GM12878 (cell line): Measurements from ENCODE around the gene ERC1. TPM values are rescaled to one million over a fixed set of nuclear protein-coding genes. Genes with fewer than 3 reads are reported as not detected.

ENCODE experiments used
- CHD4 ChIP-seq: fragments of 200-600 bp; sonication (generic); IDR thresholded peaks from 2 replicates; pipeline ENCODE4 v1.6.1; 2016; ENCODE audit warnings: mild to moderate bottlenecking
- E2F8 ChIP-seq: fragments of 450-650 bp; IDR thresholded peaks from 2 replicates; pipeline ENCODE4 v1.6.1; 2018; ENCODE audit warnings: mild to moderate bottlenecking, low read depth, moderate library complexity; ENCODE audit not compliant: partially characterized antibody
- EP300 ChIP-seq, 2 experiments: fragments of 150-350 bp in 1 of 2; IDR thresholded peaks; 2 replicates each; pipeline ENCODE4 v1.6.1; 2011 to 2012; ENCODE audit warnings: low read depth in 2 of 2, low read length in 2 of 2, borderline replicate concordance in 1 of 2, improper control_type of control experiment in 1 of 2, inconsistent platforms in 1 of 2; ENCODE audit not compliant: control insufficient read depth in 1 of 2
- NFIC ChIP-seq: IDR thresholded peaks from 2 replicates; pipeline ENCODE4 v1.6.1; 2012; ENCODE audit warnings: low read depth, mild to moderate bottlenecking, inconsistent platforms, low read length, moderate library complexity
- NR2F1 ChIP-seq: fragments of 450-650 bp; conservative IDR thresholded peaks from 2 replicates; pipeline ENCODE4 v1.6.1; 2017; ENCODE audit warnings: mild to moderate bottlenecking
- REST ChIP-seq: IDR thresholded peaks from 2 replicates; pipeline ENCODE4 v1.6.1; 2012; ENCODE audit warnings: mild to moderate bottlenecking, low read depth, low read length
- TCF7 ChIP-seq: IDR thresholded peaks from 2 replicates; pipeline ENCODE4 v1.6.1; 2014; ENCODE audit warnings: antibody characterized with exemption, borderline replicate concordance
- ZNF687 ChIP-seq: fragments of 450-650 bp; IDR thresholded peaks from 2 replicates; pipeline ENCODE4 v1.6.1; 2017; ENCODE audit warnings: mild to moderate bottlenecking, moderate library complexity
- polyA plus RNA-seq, 11 experiments: library from polyadenylated mRNA; depleted of rRNA in 4 of 11; unstranded in 6 of 11; stranded (reverse) in 5 of 11; fragments of >200 nt; fragmentation: Nextera tagmentation in 4 of 11; fragmentation: Illumina TruSeq in 1 of 11; extraction: Ambion mirVana in 4 of 11; extraction: Trizol in 1 of 11; gene quantifications; 1 replicate in 1 of 11; 2 replicates in 10 of 11; pipeline versions ENCODE4 v1.2.1 to v1.2.3, GENCODE V29; 2011 to 2016; ENCODE audit warnings: inconsistent platforms in 2 of 11, missing spikeins in 2 of 11, low read depth in 1 of 11
- total RNA-seq, 4 experiments: library from RNA; depleted of rRNA in 3 of 4; stranded (reverse); fragments of >200 nt in 3 of 4; fragmentation: Illumina TruSeq in 1 of 4; extraction: Trizol in 1 of 4; gene quantifications; 2 replicates each; pipeline versions ENCODE4 v1.2.1 to v1.2.3, GENCODE V29; 2013 to 2021

The ERC1 gene
- total and polyA plus RNA-seq, 10 of the 15 experiments (the other 5 are each of a cell fraction or from before 2014, with no cell fraction given), result 0.75 to 8.0 (median 5.0) TPM

- TF ChIP-seq TCF7 (peak; percentile 44; the same call in 1 of the 2 replicates), CHD4 (no peak), ZNF687 (0 out of 2 replicates have a peak, but pooled peaks have one; percentile 26), REST (no peak), E2F8 (no peak), EP300 (IDR thresholded peaks at IDR 0.05; ENCODE audit: borderline replicate concordance in 1 of 2, control insufficient read depth in 1 of 2, low read depth in 2 of 2, low read length in 2 of 2) (peak; percentile 73 to 78; a peak in 3 of 4 replicates), NFIC (peak; percentile 92), NR2F1 (no peak)
Observed at GRCh38 chr12:958588-959123, 32.4 kb upstream of the ERC1 start (continued).
